ENCODE measurements around the gene CCDC110.
A peak's percentile ranks its signal among the peaks of the same experiment; 100 is the strongest.

Gene CCDC110

GRCh38 chr4:185421366-185422124, 50.0 kb downstream of the CCDC110 start:
- no peak for DNase-seq (ENCODE audit: low read depth in 2 of 2)

- no peak for DNase-seq (ENCODE audit: low read depth in 2 of 2)
Measured at GRCh38 chr4:185416955-185417354, 54.6 kb downstream of the CCDC110 start.

- DNase-seq (ENCODE audit: low read depth in 2 of 2), result no peak
Measured at GRCh38 chr4:185412412-185412811, 59.1 kb downstream of the CCDC110 start.

- DNase-seq (ENCODE audit: low read depth in 2 of 2), result no peak
Measured at GRCh38 chr4:185411849-185412248, 59.7 kb downstream of the CCDC110 start.

- DNase-seq (ENCODE audit: low read depth in 2 of 2), result no peak
Measured at GRCh38 chr4:185408432-185408831, 63.1 kb downstream of the CCDC110 start.

GRCh38 chr4:185405296-185405999, 66.1 kb downstream of the CCDC110 start:
- DNase-seq (ENCODE audit: low read depth in 2 of 2), result no peak

GRCh38 chr4:185404031-185404430, 67.5 kb downstream of the CCDC110 start:
- no peak for DNase-seq (ENCODE audit: low read depth in 2 of 2)

- no peak for DNase-seq (ENCODE audit: low read depth in 2 of 2)
Measured at GRCh38 chr4:185399466-185399865, 72.1 kb downstream of the CCDC110 start.

GRCh38 chr4:185398618-185399017, 72.9 kb downstream of the CCDC110 start:
- no peak for DNase-seq (ENCODE audit: low read depth in 2 of 2)

GRCh38 chr4:185396724-185397385, 74.7 kb downstream of the CCDC110 start, which contains the start of gene ANKRD37:
TSS of gene ANKRD37 (plus strand) at chr4:185396841. CDS start at chr4:185396924, 83 bp downstream.
- no peak for DNase-seq (ENCODE audit: low read depth in 2 of 2)

- DNase-seq (ENCODE audit: low read depth in 2 of 2), result peak; percentile 91 to 93
Measured at GRCh38 chr4:185395956-185396723, 75.4 kb downstream of the CCDC110 start.

- no peak for DNase-seq (ENCODE audit: low read depth in 2 of 2)
Measured at GRCh38 chr4:185395238-185395955, 76.1 kb downstream of the CCDC110 start, which contains the start of gene LRP2BP. TSS of gene LRP2BP (minus strand) at chr4:185395924. CDS start at chr4:185378186, 17,738 bp downstream.
